Omental fat pad (tissue), 4 donors: Measurements from ENCODE around the gene PMEPA1. TPM values are rescaled to one million over a fixed set of nuclear protein-coding genes. Genes with fewer than 3 reads are reported as not detected.

Source experiments
- ATAC-seq: fragments of 150-250 bp; one replicate; pipeline ENCODE4 v1.9.1; 2016; ENCODE audit warnings: mild to moderate bottlenecking, moderate library complexity; ENCODE audit not compliant: low FRiP score
- DNase-seq: peaks from one replicate; pipeline ENCODE4 v3.0.0-alpha.2; 2019; ENCODE audit warnings: low spot score
- CTCF ChIP-seq, 3 donors: fragments of 450-650 bp; IDR thresholded peaks; one replicate each; pipeline ENCODE4 v1.5.1; 2016 to 2017; ENCODE audit warnings: antibody characterized with exemption in 3 of 3, mild to moderate bottlenecking in 3 of 3, moderate library complexity in 2 of 3
- total RNA-seq, 4 donors: library from RNA; depleted of rRNA; stranded (reverse); fragments of >200 nt; gene quantifications; one replicate each; pipeline ENCODE4 v1.1.0, GENCODE V29; 2016

The PMEPA1 gene
- total RNA-seq, 4 donors from 2014 or later, result 10.4 to 42.7 (median 18.9) TPM

GRCh38 chr20:57652606-57653545 is 56.9 kb downstream of the PMEPA1 start:
- no peak for TF ChIP-seq CTCF (IDR thresholded peaks at IDR 0.05)
- DNase-seq (no peak), ATAC-seq (no peak)

- no peak for ATAC-seq
- DNase-seq, result peak; percentile 14
- no peak for TF ChIP-seq CTCF (IDR thresholded peaks at IDR 0.05)
Observed at GRCh38 chr20:57651881-57652605, 57.8 kb downstream of the PMEPA1 start.

GRCh38 chr20:57650756-57651483 is 58.9 kb downstream of the PMEPA1 start:
- TF ChIP-seq CTCF (IDR thresholded peaks at IDR 0.05), result no peak
- ATAC-seq (no peak), DNase-seq (peak; percentile 10)

GRCh38 chr20:57650266-57650665 is 59.5 kb downstream of the PMEPA1 start:
- TF ChIP-seq CTCF (IDR thresholded peaks at IDR 0.05), result no peak
- ATAC-seq, result no peak
- peak; percentile 17 for DNase-seq

GRCh38 chr20:57649617-57650015 is 60.2 kb downstream of the PMEPA1 start:
- ATAC-seq (no peak), DNase-seq (no peak)

More at GRCh38 chr20:57649617-57650015, 60.2 kb downstream of the PMEPA1 start:
- TF ChIP-seq CTCF (IDR thresholded peaks at IDR 0.05), result no peak
